ENCODE results near the gene FCHSD2. TPM values are rescaled to one million over a fixed set of nuclear protein-coding genes. Genes with fewer than 3 reads are reported as not detected.

The FCHSD2 gene
- total RNA-seq, 2 donors from 2014 or later = 56.5 to 75.3 TPM

- Histone ChIP-seq H3K36me3 (no peaks in the 10 kb centered on the region), H3K4me3 (no peak overlapping the region), H3K27ac (no peak overlapping the region), H3K9me3 (no peaks in the 10 kb centered on the region), H3K27me3 (replicated peaks; ENCODE audit: insufficient read depth) (no peaks in the 10 kb centered on the region), H3K4me1 (ENCODE audit: control insufficient read depth in 1 of 2, low read depth in 2 of 2) (peaks cover 5 to 33% of the 10 kb centered on the region in 2 donors)
- no peak for TF ChIP-seq CTCF (IDR thresholded peaks at IDR 0.05)
- ATAC-seq (ENCODE audit: insufficient number of reproducible peaks, low FRiP score, low read depth) (no peak), DNase-seq (ENCODE audit: low spot score) (no peak)
Observed at GRCh38 chr11:73001615-73002014, 140.5 kb downstream of the FCHSD2 start.

- peaks cover 9 to 54% of the 10 kb centered on the region in 2 donors for H3K4me1 ChIP-seq (ENCODE audit: control insufficient read depth in 1 of 2, low read depth in 2 of 2)
- no peak for DNase-seq (ENCODE audit: low spot score)
- no peaks in the 10 kb centered on the region for H3K27me3 ChIP-seq (replicated peaks; ENCODE audit: insufficient read depth)
- no peak overlapping the region for H3K4me3 ChIP-seq
- peaks cover 6% of the 10 kb centered on the region for H3K36me3 ChIP-seq
- H3K9me3 ChIP-seq = no peaks in the 10 kb centered on the region
- no peak for ATAC-seq (ENCODE audit: insufficient number of reproducible peaks, low FRiP score, low read depth)
- H3K27ac ChIP-seq = no peak overlapping the region
- no peak for TF ChIP-seq CTCF (IDR thresholded peaks at IDR 0.05)
Observed at GRCh38 chr11:72998676-72999075, 143.4 kb downstream of the FCHSD2 start.

GRCh38 chr11:72996959-72997358, 145.2 kb downstream of the FCHSD2 start:
- no peak for TF ChIP-seq CTCF (IDR thresholded peaks at IDR 0.05)
- Histone ChIP-seq H3K4me3 (peak overlapping the region; percentile 30), H3K4me1 (ENCODE audit: control insufficient read depth in 1 of 2, low read depth in 2 of 2) (peaks cover 9 to 52% of the 10 kb centered on the region in 2 donors), H3K27ac (no peak overlapping the region), H3K27me3 (replicated peaks; ENCODE audit: insufficient read depth) (no peaks in the 10 kb centered on the region), H3K9me3 (no peaks in the 10 kb centered on the region), H3K36me3 (peaks cover 6% of the 10 kb centered on the region)
- no peak for ATAC-seq (ENCODE audit: insufficient number of reproducible peaks, low FRiP score, low read depth)
- DNase-seq (ENCODE audit: low spot score) = no peak

GRCh38 chr11:72989727-72990126, 152.4 kb downstream of the FCHSD2 start:
- no peak for ATAC-seq (ENCODE audit: insufficient number of reproducible peaks, low FRiP score, low read depth)
- DNase-seq (ENCODE audit: low spot score) = no peak
- no peak for TF ChIP-seq CTCF (IDR thresholded peaks at IDR 0.05)
- Histone ChIP-seq H3K9me3 (no peaks in the 10 kb centered on the region), H3K36me3 (peaks cover 6% of the 10 kb centered on the region), H3K4me3 (no peak overlapping the region), H3K27me3 (replicated peaks; ENCODE audit: insufficient read depth) (no peaks in the 10 kb centered on the region), H3K4me1 (ENCODE audit: control insufficient read depth in 1 of 2, low read depth in 2 of 2) (peaks cover 5 to 25% of the 10 kb centered on the region in 2 donors), H3K27ac (no peak overlapping the region)

GRCh38 chr11:72988821-72989220, 153.3 kb downstream of the FCHSD2 start:
- ATAC-seq (ENCODE audit: insufficient number of reproducible peaks, low FRiP score, low read depth) = no peak
- H3K27ac ChIP-seq = no peak overlapping the region
- TF ChIP-seq CTCF (IDR thresholded peaks at IDR 0.05) = no peak

More at GRCh38 chr11:72988821-72989220, 153.3 kb downstream of the FCHSD2 start:
- Histone ChIP-seq H3K9me3 (no peaks in the 10 kb centered on the region), H3K36me3 (peaks cover under 1% of the 10 kb centered on the region), H3K27me3 (replicated peaks; ENCODE audit: insufficient read depth) (no peaks in the 10 kb centered on the region), H3K4me3 (no peak overlapping the region), H3K4me1 (ENCODE audit: control insufficient read depth in 1 of 2, low read depth in 2 of 2) (peaks cover 11 to 25% of the 10 kb centered on the region in 2 donors)
- DNase-seq (ENCODE audit: low spot score) = no peak

Data from thoracic aorta (tissue), 2 donors.